ENCODE measurements around the gene LRP1B. TPM values are rescaled to one million over a fixed set of nuclear protein-coding genes. Genes with fewer than 3 reads are reported as not detected.

Gene LRP1B
- total RNA-seq, 4 donors from 2014 or later: 3.3 to 11.1 (median 4.6) TPM

- Histone ChIP-seq H3K36me3 (no peaks in the 10 kb centered on the region), H3K27me3 (no peaks in the 10 kb centered on the region), H3K4me1 (no peaks in the 10 kb centered on the region), H3K27ac (no peak overlapping the region), H3K4me3 (no peak overlapping the region), H3K9me3 (no peaks in the 10 kb centered on the region)
- in situ Hi-C loops (cut with MboI; ENCODE audit: low sequenced_read_pairs in 4 of 4) (no loop called here), intact Hi-C loops (cut with DNase I; ENCODE audit: low total_unique reads) (no loop called here)
- no peak for DNase-seq
- ATAC-seq: no peak
- TF ChIP-seq CTCF (IDR thresholded peaks at IDR 0.05 in 4 of 5, conservative IDR thresholded peaks at IDR 0.05 in 1 of 5): no peak
These were observed 426.3 kb downstream of the LRP1B start for GRCh38 chr2:141704541-141704940.

- TF ChIP-seq POLR2A (IDR thresholded peaks at IDR 0.05) (no peak), CTCF (IDR thresholded peaks at IDR 0.05 in 4 of 5, conservative IDR thresholded peaks at IDR 0.05 in 1 of 5) (no peak)
- H3K27ac ChIP-seq: no peak overlapping the region
- no peaks in the 10 kb centered on the region for H3K27me3 ChIP-seq
- no peaks in the 10 kb centered on the region for H3K4me1 ChIP-seq
- H3K36me3 ChIP-seq: no peaks in the 10 kb centered on the region
- in situ Hi-C loops (cut with MboI; ENCODE audit: low sequenced_read_pairs in 4 of 4): no loop called here
- no peaks in the 10 kb centered on the region for H3K9me3 ChIP-seq
- intact Hi-C loops (cut with DNase I; ENCODE audit: low total_unique reads): no loop called here
- no peak for ATAC-seq
- no peak for DNase-seq
- no peak overlapping the region for H3K4me3 ChIP-seq
These were observed 427.3 kb downstream of the LRP1B start for GRCh38 chr2:141703501-141703900.

GRCh38 chr2:141701618-141702017 lies 429.2 kb downstream of the LRP1B start:
- no peak overlapping the region for H3K27ac ChIP-seq
- H3K27me3 ChIP-seq: no peaks in the 10 kb centered on the region
- H3K4me1 ChIP-seq: no peaks in the 10 kb centered on the region
- TF ChIP-seq POLR2A (IDR thresholded peaks at IDR 0.05): no peak
- TF ChIP-seq CTCF (IDR thresholded peaks at IDR 0.05 in 4 of 5, conservative IDR thresholded peaks at IDR 0.05 in 1 of 5): no peak
- H3K4me3 ChIP-seq: no peak overlapping the region
- ATAC-seq (no peak), DNase-seq (no peak)
- H3K9me3 ChIP-seq: no peaks in the 10 kb centered on the region
- no peaks in the 10 kb centered on the region for H3K36me3 ChIP-seq
- intact Hi-C loops (cut with DNase I; ENCODE audit: low total_unique reads): no loop called here
- in situ Hi-C loops (cut with MboI; ENCODE audit: low sequenced_read_pairs in 4 of 4): no loop called here

GRCh38 chr2:141699573-141699972 lies 431.2 kb downstream of the LRP1B start:
- no peak for ATAC-seq
- Histone ChIP-seq H3K4me1 (no peaks in the 10 kb centered on the region), H3K27me3 (no peaks in the 10 kb centered on the region), H3K9me3 (no peaks in the 10 kb centered on the region), H3K4me3 (no peak overlapping the region), H3K27ac (no peak overlapping the region), H3K36me3 (no peaks in the 10 kb centered on the region)
- no peak for DNase-seq
- intact Hi-C loops (cut with DNase I; ENCODE audit: low total_unique reads): no loop called here
- in situ Hi-C loops (cut with MboI; ENCODE audit: low sequenced_read_pairs in 4 of 4): no loop called here
- no peak for TF ChIP-seq CTCF (IDR thresholded peaks at IDR 0.05 in 4 of 5, conservative IDR thresholded peaks at IDR 0.05 in 1 of 5)
- TF ChIP-seq POLR2A (IDR thresholded peaks at IDR 0.05): no peak

GRCh38 chr2:141698500-141698899 lies 432.3 kb downstream of the LRP1B start:
- H3K27ac ChIP-seq: no peak overlapping the region
- TF ChIP-seq POLR2A (IDR thresholded peaks at IDR 0.05): no peak
- TF ChIP-seq CTCF (IDR thresholded peaks at IDR 0.05 in 4 of 5, conservative IDR thresholded peaks at IDR 0.05 in 1 of 5): no peak
- no peaks in the 10 kb centered on the region for H3K36me3 ChIP-seq
- ATAC-seq (peak in 1 of 2 donors; percentile 16), DNase-seq (no peak)
- in situ Hi-C loops (cut with MboI; ENCODE audit: low sequenced_read_pairs in 4 of 4): no loop called here
- no peaks in the 10 kb centered on the region for H3K4me1 ChIP-seq
- intact Hi-C loops (cut with DNase I; ENCODE audit: low total_unique reads): no loop called here
- H3K4me3 ChIP-seq: no peak overlapping the region
- no peaks in the 10 kb centered on the region for H3K27me3 ChIP-seq
- no peaks in the 10 kb centered on the region for H3K9me3 ChIP-seq
